Body of pancreas (tissue), 4 donors: Measurements from ENCODE around the gene MATN1.

Source experiments
- POLR2A ChIP-seq, 3 donors: fragments of 450-650 bp; IDR thresholded peaks; one replicate each; pipeline ENCODE4 v1.6.1; 2016; ENCODE audit warnings: antibody characterized with exemption in 3 of 3, mild to moderate bottlenecking in 2 of 3
- TF ChIP-seq, protein P1 (sequence below), 7 experiments: fragments of 450-650 bp in 4 of 7; fragments of 200-600 bp in 3 of 7; sonication (generic) in 3 of 7; IDR thresholded peaks; one replicate each; pipeline ENCODE4 v1.5.1; 2016 to 2019; ENCODE audit warnings: antibody characterized with exemption in 7 of 7

- TF ChIP-seq, protein P1, sequence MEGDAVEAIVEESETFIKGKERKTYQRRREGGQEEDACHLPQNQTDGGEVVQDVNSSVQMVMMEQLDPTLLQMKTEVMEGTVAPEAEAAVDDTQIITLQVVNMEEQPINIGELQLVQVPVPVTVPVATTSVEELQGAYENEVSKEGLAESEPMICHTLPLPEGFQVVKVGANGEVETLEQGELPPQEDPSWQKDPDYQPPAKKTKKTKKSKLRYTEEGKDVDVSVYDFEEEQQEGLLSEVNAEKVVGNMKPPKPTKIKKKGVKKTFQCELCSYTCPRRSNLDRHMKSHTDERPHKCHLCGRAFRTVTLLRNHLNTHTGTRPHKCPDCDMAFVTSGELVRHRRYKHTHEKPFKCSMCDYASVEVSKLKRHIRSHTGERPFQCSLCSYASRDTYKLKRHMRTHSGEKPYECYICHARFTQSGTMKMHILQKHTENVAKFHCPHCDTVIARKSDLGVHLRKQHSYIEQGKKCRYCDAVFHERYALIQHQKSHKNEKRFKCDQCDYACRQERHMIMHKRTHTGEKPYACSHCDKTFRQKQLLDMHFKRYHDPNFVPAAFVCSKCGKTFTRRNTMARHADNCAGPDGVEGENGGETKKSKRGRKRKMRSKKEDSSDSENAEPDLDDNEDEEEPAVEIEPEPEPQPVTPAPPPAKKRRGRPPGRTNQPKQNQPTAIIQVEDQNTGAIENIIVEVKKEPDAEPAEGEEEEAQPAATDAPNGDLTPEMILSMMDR (IDR thresholded peaks at IDR 0.05), result no peak
- TF ChIP-seq POLR2A (IDR thresholded peaks at IDR 0.05), result no peak
Measured at GRCh38 chr1:30677471-30677870, 45.9 kb downstream of the MATN1 start.
